H1 (cell line): ENCODE data around the gene MRPS2. TPM values are rescaled to one million over a fixed set of nuclear protein-coding genes. Genes with fewer than 3 reads are reported as not detected.

Source experiments
- CTCF ChIA-PET: fragments of 300-600 bp; sonication (Branson Sonifier 250); formaldehyde crosslinking; loops from one replicate; lab custom pipeline; 2021; ENCODE audit not compliant: partially characterized antibody; lab: Charles Lee
- POLR2A ChIA-PET: fragments of 300-600 bp; sonication (Branson Sonifier 250); formaldehyde crosslinking; loops from one replicate; lab custom pipeline; 2021; ENCODE audit warnings: inconsistent platforms; ENCODE audit not compliant: partially characterized antibody; lab: Charles Lee
- DNase-seq, 2 experiments: peaks; one replicate each; pipeline versions ENCODE4 v3.0.0 to v3.0.0-alpha.2; 2010 to 2022; ENCODE audit warnings: low spot score in 2 of 2, low read depth in 1 of 2, mixed read lengths in 1 of 2
- FAIRE-seq: peaks from 2 replicates; lab custom pipeline; 2011; peaks lifted over from hg19 to GRCh38; lab: Jason Lieb, UNC
- H2AFZ ChIP-seq: 2 replicates; pipeline ENCODE4 v1.8.1; 2012; ENCODE audit warnings: low read length, inconsistent platforms
- H2AK5ac ChIP-seq: 2 replicates; pipeline ENCODE4 v1.6.1; 2013; ENCODE audit warnings: low read depth, low read length
- H2BK120ac ChIP-seq: replicated peaks from 2 replicates; pipeline ENCODE3; 2013; ENCODE audit warnings: low read depth, low read length, inconsistent platforms
- H2BK12ac ChIP-seq: 2 replicates; pipeline ENCODE4 v1.6.1; 2013; ENCODE audit warnings: low read depth, low read length
- H2BK15ac ChIP-seq: 2 replicates; pipeline ENCODE4 v1.6.1; 2013; ENCODE audit warnings: low read length
- H2BK20ac ChIP-seq: 2 replicates; pipeline ENCODE4 v1.6.1; 2013; ENCODE audit warnings: low read length
- H2BK5ac ChIP-seq: 2 replicates; pipeline ENCODE4 v1.6.1; 2013; ENCODE audit warnings: low read depth, low read length
- H3K14ac ChIP-seq: 2 replicates; pipeline ENCODE4 v1.6.1; 2013; ENCODE audit warnings: inconsistent platforms; ENCODE audit not compliant: insufficient read length
- H3K18ac ChIP-seq: 2 replicates; pipeline ENCODE4 v1.6.1; 2013; ENCODE audit warnings: low read length; ENCODE audit errors: extremely low read depth
- H3K23ac ChIP-seq: 2 replicates; pipeline ENCODE4 v1.6.1; 2013; ENCODE audit warnings: inconsistent platforms; ENCODE audit not compliant: insufficient read length
- H3K23me2 ChIP-seq: 2 replicates; pipeline ENCODE4 v1.6.1; 2013; ENCODE audit warnings: low read depth, low read length
- H3K27ac ChIP-seq: 2 replicates; pipeline ENCODE4 v1.6.1; 2011; ENCODE audit warnings: low read depth, low read length, inconsistent platforms
- H3K27me3 ChIP-seq, 4 experiments: replicated peaks in 1 of 4; 1 replicate in 1 of 4; 2 replicates in 3 of 4; pipeline versions ENCODE4 v1.6.1 to v1.8.1; 2011 to 2013; ENCODE audit warnings: low read length in 3 of 4, mild to moderate bottlenecking in 3 of 4, inconsistent platforms in 2 of 4, mixed read lengths in 2 of 4, moderate library complexity in 1 of 4; ENCODE audit not compliant: control insufficient read depth in 3 of 4, insufficient read depth in 3 of 4; ENCODE audit errors: extremely low read depth in 1 of 4
- H3K36me3 ChIP-seq, 4 experiments: 2 replicates each; pipeline versions ENCODE4 v1.6.1 to v1.8.1; 2011 to 2013; ENCODE audit warnings: mild to moderate bottlenecking in 4 of 4, low read length in 3 of 4, moderate library complexity in 2 of 4, control low read depth in 1 of 4, inconsistent platforms in 1 of 4; ENCODE audit not compliant: insufficient read depth in 4 of 4, control insufficient read depth in 2 of 4
- H3K4ac ChIP-seq: replicated peaks from 2 replicates; pipeline ENCODE3; 2013; ENCODE audit warnings: low read length, low read depth, mixed read lengths, inconsistent platforms; ENCODE audit not compliant: insufficient read length
- H3K4me1 ChIP-seq, 4 experiments: replicated peaks in 1 of 4; 1 replicate in 1 of 4; 2 replicates in 3 of 4; pipeline versions ENCODE4 v1.6.1 to v1.8.1; 2011 to 2013; ENCODE audit warnings: low read length in 3 of 4, inconsistent platforms in 2 of 4, mixed read lengths in 1 of 4; ENCODE audit not compliant: insufficient read depth in 4 of 4, control insufficient read depth in 3 of 4
- H3K4me2 ChIP-seq, 2 experiments: 2 replicates each; pipeline versions ENCODE4 v1.6.1 to v1.8.1; 2011 to 2013; ENCODE audit warnings: low read depth in 2 of 2, low read length in 2 of 2, control low read depth in 1 of 2, inconsistent platforms in 1 of 2, mild to moderate bottlenecking in 1 of 2; ENCODE audit not compliant: insufficient read depth in 1 of 2
- H3K4me3 ChIP-seq, 4 experiments: fragments of 200-600, 300-600 bp in 1 of 4; sonication (generic), shearing (Covaris generic), sonication (Bioruptor Twin) in 1 of 4; 2 replicates each; pipeline versions ENCODE4 v1.5.1 to v1.8.1; 2011 to 2016; ENCODE audit warnings: low read length in 4 of 4, low read depth in 3 of 4, control low read depth in 2 of 4, inconsistent platforms in 2 of 4, mild to moderate bottlenecking in 2 of 4, mixed read lengths in 1 of 4, moderate library complexity in 1 of 4; ENCODE audit not compliant: insufficient read depth in 2 of 4; ENCODE audit errors: extremely low read depth in 1 of 4
- H3K56ac ChIP-seq: replicated peaks from 2 replicates; pipeline ENCODE3; 2013; ENCODE audit warnings: low read depth, mild to moderate bottlenecking, mixed read lengths, low read length, inconsistent platforms; ENCODE audit not compliant: insufficient read length
- H3K79me1 ChIP-seq: 2 replicates; pipeline ENCODE4 v1.6.1; 2013; ENCODE audit warnings: low read depth, low read length, control low read depth
- H3K79me2 ChIP-seq, 2 experiments: 2 replicates each; pipeline versions ENCODE4 v1.6.1 to v1.8.1; 2012 to 2013; ENCODE audit warnings: low read length in 2 of 2, mild to moderate bottlenecking in 2 of 2, inconsistent platforms in 1 of 2; ENCODE audit not compliant: insufficient read depth in 2 of 2, control insufficient read depth in 1 of 2
- H3K9ac ChIP-seq, 4 experiments: replicated peaks in 1 of 4; 1 replicate in 1 of 4; 2 replicates in 3 of 4; pipeline versions ENCODE4 v1.6.1 to v1.8.1; 2011 to 2013; ENCODE audit warnings: low read depth in 3 of 4, low read length in 3 of 4, control low read depth in 2 of 4, mild to moderate bottlenecking in 2 of 4, moderate library complexity in 2 of 4, inconsistent platforms in 1 of 4; ENCODE audit errors: extremely low read depth in 1 of 4
- H3K9me3 ChIP-seq, 2 experiments: 2 replicates each; pipeline versions ENCODE4 v1.6.1 to v1.8.1; 2012 to 2013; ENCODE audit warnings: mild to moderate bottlenecking in 2 of 2, moderate library complexity in 2 of 2, control low read depth in 1 of 2, inconsistent platforms in 1 of 2, low read depth in 1 of 2, low read length in 1 of 2, mixed read lengths in 1 of 2; ENCODE audit not compliant: insufficient read depth in 2 of 2
- H4K20me1 ChIP-seq, 2 experiments: replicated peaks in 1 of 2; 2 replicates each; pipeline versions ENCODE3 to v1.8.1; 2011 to 2013; ENCODE audit warnings: inconsistent platforms in 2 of 2, low read length in 2 of 2, mild to moderate bottlenecking in 1 of 2; ENCODE audit not compliant: insufficient read depth in 2 of 2, control insufficient read depth in 1 of 2
- H4K5ac ChIP-seq: 2 replicates; pipeline ENCODE4 v1.6.1; 2013; ENCODE audit warnings: low read length, low read depth, mixed read lengths, inconsistent platforms; ENCODE audit not compliant: insufficient read length
- H4K8ac ChIP-seq: 2 replicates; pipeline ENCODE4 v1.8.0; 2013; ENCODE audit warnings: mild to moderate bottlenecking, moderate library complexity, low read length, inconsistent platforms; ENCODE audit not compliant: insufficient read depth; ENCODE audit errors: extremely low read depth
- H4K91ac ChIP-seq: replicated peaks from 2 replicates; pipeline ENCODE3; 2013; ENCODE audit warnings: low read length, mixed read lengths, inconsistent platforms; ENCODE audit not compliant: insufficient read length
- GTF2F1 ChIP-seq: IDR thresholded peaks from 2 replicates; pipeline ENCODE4 v1.6.1; 2012; ENCODE audit warnings: low read depth, low read length, improper control_type of control experiment, borderline replicate concordance
- HDAC2 ChIP-seq, 2 experiments: fragments of 300-600 bp in 1 of 2; sonication (generic) in 1 of 2; IDR thresholded peaks; 2 replicates each; pipeline ENCODE4 v1.6.1; 2011 to 2012; ENCODE audit warnings: low read depth in 2 of 2, low read length in 2 of 2, mild to moderate bottlenecking in 2 of 2, moderate library complexity in 2 of 2, borderline replicate concordance in 1 of 2, inconsistent platforms in 1 of 2
- PHF8 ChIP-seq: fragments of 200-600 bp; sonication (generic); conservative IDR thresholded peaks from 2 replicates; pipeline ENCODE4 v1.7.1; 2012; ENCODE audit warnings: low read depth, mild to moderate bottlenecking, inconsistent platforms, low read length, moderate library complexity
- SUZ12 ChIP-seq: fragments of 200-600 bp; sonication (generic); IDR thresholded peaks from 2 replicates; pipeline ENCODE4 v1.6.1; 2012; ENCODE audit warnings: mild to moderate bottlenecking, inconsistent platforms, low read length, moderate library complexity, mixed read lengths
- WGBS, 2 experiments: shearing (Covaris generic) in 1 of 2; methylation state at CpG; one replicate each; pipeline versions ENCODE4 v1.1.6 to v1.1.7; 2013 to 2015; ENCODE audit warnings: low lambda C conversion rate in 2 of 2, mixed read lengths in 2 of 2, inconsistent platforms in 1 of 2, low coverage in 1 of 2, missing lambda C conversion rate in 1 of 2; ENCODE audit not compliant: insufficient replicate concordance in 2 of 2, insufficient coverage in 1 of 2, insufficient read length in 1 of 2; ENCODE audit errors: extremely low coverage in 1 of 2, missing lambda C conversion rate in 1 of 2; 5-methylcytosine and 5-hydroxymethylcytosine counted together
- polyA plus RNA-seq, 7 experiments: library from polyadenylated mRNA; depleted of rRNA in 3 of 7; stranded (reverse) in 5 of 7; unstranded in 2 of 7; fragments of >200 nt in 5 of 7; fragments of 200-250 nt in 2 of 7; gene quantifications; 1 replicate in 5 of 7; 2 replicates in 1 of 7; 4 replicates in 1 of 7; pipeline versions ENCODE4 v1.2.1 to v1.2.3, GENCODE V29; 2011 to 2013; ENCODE audit warnings: missing spikeins in 2 of 7, mixed read lengths in 2 of 7
- total RNA-seq: library from RNA; stranded (reverse); fragmentation: NEBNext Ultra II Directional; extraction: Animal tissue kit (Norgen Biotek cat#: 25700); gene quantifications from 2 replicates; pipeline ENCODE4 v1.2.1, GENCODE V29; 2021
- TF ChIP-seq, protein P1 (sequence below), 3 experiments: IDR thresholded peaks; 1 replicate in 2 of 3; 2 replicates in 1 of 3; pipeline versions ENCODE4 v1.5.1 to v1.6.1; 2011; ENCODE audit warnings: low read length in 3 of 3, mild to moderate bottlenecking in 3 of 3, inconsistent platforms in 2 of 3, low read depth in 1 of 3, moderate library complexity in 1 of 3; ENCODE audit not compliant: insufficient read depth in 1 of 3; ENCODE audit errors: control extremely low read depth in 1 of 3

MRPS2 gene
- total and polyA plus RNA-seq, 2 of the 8 experiments (the other 6 are each of a cell fraction or from before 2014, with no cell fraction given): 78.6 to 476 TPM

DNA sequence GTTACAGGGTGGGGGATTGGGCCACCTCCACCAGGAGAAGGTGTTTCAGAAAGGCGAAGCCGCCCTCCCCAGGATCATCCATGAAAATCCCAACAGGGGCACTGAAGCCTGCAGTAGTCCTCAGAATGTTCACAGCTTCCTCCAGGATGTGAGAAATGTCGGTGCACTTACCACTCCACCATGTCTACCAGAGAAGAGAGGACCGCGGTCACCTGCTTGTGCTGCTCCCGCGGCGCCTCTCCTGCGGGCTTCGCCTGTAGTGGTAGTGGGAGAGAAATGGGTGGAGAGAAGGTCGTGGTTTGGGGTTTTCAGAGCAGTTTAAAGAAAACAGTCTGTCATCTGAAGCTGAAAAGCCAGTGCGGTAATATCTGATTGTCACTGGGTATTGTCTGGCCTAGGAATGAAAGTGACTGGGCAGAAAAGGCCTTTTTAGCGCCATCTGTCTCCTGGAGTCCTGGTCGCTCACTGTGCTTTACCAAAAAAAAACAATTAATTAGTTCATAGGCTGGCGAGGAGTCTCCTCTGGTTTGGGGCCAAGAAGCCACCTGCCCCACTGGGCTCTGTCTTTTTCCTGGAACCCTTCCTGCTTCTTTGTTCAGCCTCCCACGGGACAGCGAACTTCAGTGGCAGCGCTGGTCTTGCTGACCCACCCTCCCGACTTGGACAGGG, 43.9 kb upstream of the MRPS2 start:
- H3K27me3 ChIP-seq: no peaks in the 10 kb centered on the region
- ChIA-PET CTCF (interaction anchor here (2.0 kb wide), 1 partner anchor 16 kb away, joined by 6 read pairs; no protein-coding TSS in a partner anchor), POLR2A (interaction anchor here (0.7 to 1.7 kb wide), 3 partner anchors 10 to 257 kb away, joined by 3 to 6 read pairs (median 4); no protein-coding TSS in a partner anchor)
- WGBS, 2 experiments: 92% methylated on average over 15 of the region's 19 CpGs; no CpG with 5 or more reads in 1 of the 2 experiments
- H2BK5ac ChIP-seq: no peak overlapping the region
- no peak overlapping the region for H4K5ac ChIP-seq
- no peak overlapping the region for H3K27ac ChIP-seq
- H3K79me2 ChIP-seq: no peaks in the 10 kb centered on the region
- H3K36me3 ChIP-seq: no peaks in the 10 kb centered on the region
- H3K56ac ChIP-seq: no peak overlapping the region
- H2BK120ac ChIP-seq: no peak overlapping the region
- no peak overlapping the region for H2BK12ac ChIP-seq
- no peak overlapping the region for H2BK20ac ChIP-seq
- no peak overlapping the region for H3K4ac ChIP-seq
- H2AK5ac ChIP-seq: no peak overlapping the region
- H3K9ac ChIP-seq: no peak overlapping the region
- no peak overlapping the region for H2AFZ ChIP-seq
- H3K23ac ChIP-seq: no peak overlapping the region
- no peak for TF ChIP-seq HDAC2 (IDR thresholded peaks at IDR 0.05; ENCODE audit: borderline replicate concordance in 1 of 2, low read depth in 2 of 2, low read length in 2 of 2)
- TF ChIP-seq PHF8: no peak
- no peak for TF ChIP-seq GTF2F1
- TF ChIP-seq, protein P1, sequence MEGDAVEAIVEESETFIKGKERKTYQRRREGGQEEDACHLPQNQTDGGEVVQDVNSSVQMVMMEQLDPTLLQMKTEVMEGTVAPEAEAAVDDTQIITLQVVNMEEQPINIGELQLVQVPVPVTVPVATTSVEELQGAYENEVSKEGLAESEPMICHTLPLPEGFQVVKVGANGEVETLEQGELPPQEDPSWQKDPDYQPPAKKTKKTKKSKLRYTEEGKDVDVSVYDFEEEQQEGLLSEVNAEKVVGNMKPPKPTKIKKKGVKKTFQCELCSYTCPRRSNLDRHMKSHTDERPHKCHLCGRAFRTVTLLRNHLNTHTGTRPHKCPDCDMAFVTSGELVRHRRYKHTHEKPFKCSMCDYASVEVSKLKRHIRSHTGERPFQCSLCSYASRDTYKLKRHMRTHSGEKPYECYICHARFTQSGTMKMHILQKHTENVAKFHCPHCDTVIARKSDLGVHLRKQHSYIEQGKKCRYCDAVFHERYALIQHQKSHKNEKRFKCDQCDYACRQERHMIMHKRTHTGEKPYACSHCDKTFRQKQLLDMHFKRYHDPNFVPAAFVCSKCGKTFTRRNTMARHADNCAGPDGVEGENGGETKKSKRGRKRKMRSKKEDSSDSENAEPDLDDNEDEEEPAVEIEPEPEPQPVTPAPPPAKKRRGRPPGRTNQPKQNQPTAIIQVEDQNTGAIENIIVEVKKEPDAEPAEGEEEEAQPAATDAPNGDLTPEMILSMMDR (IDR thresholded peaks at IDR 0.05; ENCODE audit: control extremely low read depth in 1 of 3, insufficient read depth in 1 of 3, low read depth in 1 of 3, low read length in 3 of 3): no peak
- TF ChIP-seq SUZ12: no peak
- H4K8ac ChIP-seq: no peak overlapping the region
- no peak for FAIRE-seq
- H3K9me3 ChIP-seq: peaks cover 0 to 2% of the 10 kb centered on the region in 2 experiments; a peak in 1 of 4 replicates
- DNase-seq: no peak
- no peaks in the 10 kb centered on the region for H4K20me1 ChIP-seq
- no peak overlapping the region for H3K14ac ChIP-seq
- H4K91ac ChIP-seq: no peak overlapping the region
- no peak overlapping the region for H3K4me3 ChIP-seq
- no peaks in the 10 kb centered on the region for H3K79me1 ChIP-seq
- no peaks in the 10 kb centered on the region for H3K4me1 ChIP-seq
- H3K18ac ChIP-seq: no peak overlapping the region
- no peak overlapping the region for H3K4me2 ChIP-seq
- no peaks in the 10 kb centered on the region for H3K23me2 ChIP-seq
- H2BK15ac ChIP-seq: no peak overlapping the region
